ENCODE measurements around the gene ANGPTL4.

DNA sequence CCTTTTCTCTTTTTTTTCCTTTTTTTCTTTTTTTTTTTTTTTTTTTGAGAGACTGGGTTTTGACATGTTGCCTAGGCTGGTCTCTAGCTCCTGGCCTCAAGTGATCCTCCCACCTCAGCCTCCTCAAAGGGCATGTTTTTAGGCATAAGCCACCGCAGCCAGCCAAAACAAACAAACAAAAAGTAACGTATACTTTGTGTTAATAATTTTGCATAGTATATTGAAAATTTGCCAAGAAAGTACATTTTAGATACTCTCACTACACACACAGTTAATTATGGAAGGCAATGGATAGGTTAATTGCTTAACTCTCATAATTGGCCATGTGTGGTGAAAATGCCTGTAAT lies 24.6 kb downstream of the ANGPTL4 start:
- TF ChIP-seq, protein P1, sequence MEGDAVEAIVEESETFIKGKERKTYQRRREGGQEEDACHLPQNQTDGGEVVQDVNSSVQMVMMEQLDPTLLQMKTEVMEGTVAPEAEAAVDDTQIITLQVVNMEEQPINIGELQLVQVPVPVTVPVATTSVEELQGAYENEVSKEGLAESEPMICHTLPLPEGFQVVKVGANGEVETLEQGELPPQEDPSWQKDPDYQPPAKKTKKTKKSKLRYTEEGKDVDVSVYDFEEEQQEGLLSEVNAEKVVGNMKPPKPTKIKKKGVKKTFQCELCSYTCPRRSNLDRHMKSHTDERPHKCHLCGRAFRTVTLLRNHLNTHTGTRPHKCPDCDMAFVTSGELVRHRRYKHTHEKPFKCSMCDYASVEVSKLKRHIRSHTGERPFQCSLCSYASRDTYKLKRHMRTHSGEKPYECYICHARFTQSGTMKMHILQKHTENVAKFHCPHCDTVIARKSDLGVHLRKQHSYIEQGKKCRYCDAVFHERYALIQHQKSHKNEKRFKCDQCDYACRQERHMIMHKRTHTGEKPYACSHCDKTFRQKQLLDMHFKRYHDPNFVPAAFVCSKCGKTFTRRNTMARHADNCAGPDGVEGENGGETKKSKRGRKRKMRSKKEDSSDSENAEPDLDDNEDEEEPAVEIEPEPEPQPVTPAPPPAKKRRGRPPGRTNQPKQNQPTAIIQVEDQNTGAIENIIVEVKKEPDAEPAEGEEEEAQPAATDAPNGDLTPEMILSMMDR (conservative IDR thresholded peaks at IDR 0.05; ENCODE audit: low read depth, low read length): no peak
- TF ChIP-seq EZH2 (IDR thresholded peaks at IDR 0.05; ENCODE audit: borderline replicate concordance, low read depth, low read length, poor library complexity, severe bottlenecking): no peak

Data from A673 (cell line).